HG02943 (cell line): ENCODE measurements around the gene FBLIM1.

ENCODE experiments used
- ATAC-seq: cut with Tn5 transposase; IDR thresholded peaks from one replicate; pipeline ENCODE4 v1.9.1; 2021; ENCODE audit warnings: mild to moderate bottlenecking, low read depth, moderate library complexity; ENCODE audit not compliant: unreplicated experiment

Gene FBLIM1

GRCh38 chr1:15730936-15731335 lies 27.7 kb upstream of the FBLIM1 start:
- no peak for ATAC-seq

DNA sequence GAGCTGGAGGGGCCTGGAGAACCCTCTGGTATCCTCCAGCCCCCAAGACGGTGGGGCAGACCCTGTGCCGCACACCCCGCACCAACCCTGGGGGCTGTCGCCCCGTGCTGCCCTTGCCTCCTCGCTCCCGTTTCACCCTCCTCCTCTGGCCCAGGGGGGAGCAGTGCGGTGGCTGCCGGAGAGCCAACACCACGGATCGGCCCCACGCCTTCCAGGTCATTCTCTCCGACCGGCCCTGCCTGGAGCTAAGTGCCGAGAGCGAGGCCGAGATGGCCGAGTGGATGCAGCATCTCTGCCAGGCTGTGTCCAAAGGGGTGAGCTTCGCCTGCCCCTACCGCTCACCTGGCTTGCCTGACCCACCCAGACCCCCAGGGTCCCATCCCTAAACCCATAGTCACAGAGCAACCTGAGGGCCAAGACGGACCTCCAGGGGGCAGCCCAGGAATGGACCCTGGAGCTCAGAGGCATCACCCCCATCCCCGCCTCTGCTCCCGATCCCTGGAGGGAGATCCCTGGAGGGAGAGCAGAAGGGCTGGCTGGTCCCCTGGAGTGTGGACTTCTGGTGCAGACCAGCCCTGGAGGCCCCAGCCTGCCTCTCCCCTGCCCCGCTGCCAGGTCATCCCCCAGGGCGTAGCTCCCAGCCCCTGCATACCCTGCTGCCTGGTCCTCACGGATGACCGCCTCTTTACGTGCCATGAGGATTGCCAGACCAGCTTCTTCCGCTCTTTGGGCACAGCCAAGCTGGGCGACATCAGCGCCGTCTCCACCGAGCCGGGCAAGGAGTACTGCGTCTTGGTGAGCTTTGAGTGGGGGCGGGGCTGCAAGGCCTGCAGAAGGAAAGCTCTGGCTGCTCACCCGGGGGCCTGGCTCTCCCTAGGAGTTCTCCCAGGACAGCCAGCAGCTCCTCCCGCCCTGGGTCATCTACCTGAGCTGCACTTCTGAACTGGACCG lies 26.6 kb upstream of the FBLIM1 start:
- ATAC-seq = no peak

GRCh38 chr1:15732686-15733081 lies 25.9 kb upstream of the FBLIM1 start:
- ATAC-seq = no peak

DNA sequence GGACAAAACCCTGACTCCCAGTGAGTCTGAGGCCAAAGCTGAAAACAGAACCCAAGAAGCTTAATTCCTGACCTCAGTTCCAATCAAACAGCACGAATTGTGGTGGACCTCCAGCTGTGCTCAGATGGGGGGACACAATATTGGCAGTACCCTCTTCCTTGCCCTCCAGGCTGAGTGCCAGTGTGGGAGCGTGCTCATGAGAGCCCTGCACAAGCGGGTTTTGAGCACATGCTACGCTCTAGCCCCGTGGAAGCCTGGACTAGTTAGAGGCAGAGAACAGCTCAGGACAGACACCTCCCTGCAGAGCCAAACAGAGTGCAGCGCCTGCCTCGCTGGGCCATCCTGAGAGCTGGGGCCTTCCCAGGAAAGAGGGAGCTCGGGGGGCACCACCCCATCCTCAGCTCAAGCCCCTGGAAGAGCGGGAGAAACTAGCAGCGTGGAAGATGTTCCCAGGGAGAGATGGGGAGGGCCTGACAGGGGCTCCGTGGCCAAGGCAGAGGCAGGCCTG lies 25.3 kb upstream of the FBLIM1 start:
- ATAC-seq = no peak

DNA sequence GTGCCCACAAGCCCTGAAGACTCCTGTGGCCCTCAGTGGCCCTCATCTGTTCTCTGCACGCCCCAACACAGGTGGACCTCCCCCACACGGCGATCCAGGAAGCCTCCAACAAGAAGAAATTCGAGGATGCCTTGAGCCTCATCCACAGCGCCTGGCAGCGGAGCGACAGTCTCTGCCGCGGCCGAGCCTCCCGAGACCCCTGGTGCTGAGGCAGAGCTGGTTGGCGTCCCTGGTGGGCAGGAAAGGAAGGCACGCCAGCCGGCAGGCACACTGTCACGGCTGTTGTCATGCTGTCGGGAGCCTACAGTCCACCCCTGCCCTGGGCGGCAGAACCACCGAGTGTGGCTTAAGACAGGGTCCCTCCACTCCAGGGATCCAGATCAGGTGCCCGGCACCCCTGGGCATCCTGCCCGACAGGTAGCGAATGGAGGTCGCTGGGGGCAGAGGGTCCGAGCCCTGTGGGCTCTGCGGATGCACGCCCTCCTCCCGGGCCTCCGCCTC lies 24.8 kb upstream of the FBLIM1 start:
- no peak for ATAC-seq

DNA sequence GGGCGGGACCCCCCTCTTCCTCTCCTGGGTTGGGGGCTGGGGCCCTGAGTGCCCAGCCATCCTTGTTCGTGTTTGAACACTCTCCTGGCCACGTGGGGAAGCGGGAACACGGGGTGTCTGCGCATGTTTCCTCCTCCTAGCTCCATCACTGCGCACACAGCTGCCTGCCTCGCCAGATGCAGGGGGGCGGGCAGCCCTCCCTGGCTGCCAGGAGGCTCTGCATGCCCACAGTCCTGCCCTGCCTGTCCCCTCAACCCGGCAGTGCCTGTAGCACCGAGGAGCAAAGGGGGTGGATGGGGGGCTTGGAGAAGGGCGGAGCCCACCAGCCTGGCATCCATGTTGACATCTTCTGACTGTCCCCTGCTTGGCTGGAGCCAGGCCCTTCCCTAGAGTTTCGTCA lies 24.3 kb upstream of the FBLIM1 start:
- no peak for ATAC-seq

- ATAC-seq = no peak
These were observed 23.7 kb upstream of the FBLIM1 start for GRCh38 chr1:15734901-15735300.

DNA sequence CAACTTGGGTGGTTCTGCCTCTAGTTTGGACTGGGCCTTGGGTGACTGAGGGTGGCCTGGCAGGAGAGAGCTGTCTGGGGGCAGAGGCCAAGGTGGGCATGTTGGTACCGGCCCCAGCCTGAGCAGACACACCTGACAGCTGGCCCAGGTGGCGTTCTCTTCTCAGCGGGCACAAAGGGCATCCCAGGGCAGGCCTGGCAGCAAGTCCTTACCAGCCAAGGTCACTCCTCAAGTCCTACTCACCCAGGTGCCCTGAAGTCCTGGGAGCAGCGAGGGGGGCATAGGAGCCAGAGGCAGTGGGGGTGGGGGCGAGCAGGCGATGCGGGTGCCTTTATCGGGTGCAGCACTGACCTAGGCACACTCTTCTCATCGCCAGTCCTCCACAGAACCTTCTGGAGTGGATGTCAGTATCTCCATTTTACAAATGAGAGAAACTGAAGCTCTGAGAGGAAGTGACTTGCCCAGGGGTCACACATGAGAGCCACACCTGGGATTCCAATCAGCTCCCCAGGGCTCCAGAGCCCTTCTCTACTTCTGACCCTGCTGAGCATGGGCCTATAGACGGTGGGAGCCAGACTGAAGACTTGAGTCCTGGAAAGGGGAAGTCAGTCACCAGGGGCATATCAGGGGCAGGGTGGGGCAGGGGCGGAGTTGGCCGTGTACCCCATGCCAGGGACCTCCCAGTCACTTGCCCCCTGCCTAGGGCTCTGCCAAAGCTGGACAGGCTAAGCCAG lies 23.1 kb upstream of the FBLIM1 start:
- ATAC-seq = no peak

DNA sequence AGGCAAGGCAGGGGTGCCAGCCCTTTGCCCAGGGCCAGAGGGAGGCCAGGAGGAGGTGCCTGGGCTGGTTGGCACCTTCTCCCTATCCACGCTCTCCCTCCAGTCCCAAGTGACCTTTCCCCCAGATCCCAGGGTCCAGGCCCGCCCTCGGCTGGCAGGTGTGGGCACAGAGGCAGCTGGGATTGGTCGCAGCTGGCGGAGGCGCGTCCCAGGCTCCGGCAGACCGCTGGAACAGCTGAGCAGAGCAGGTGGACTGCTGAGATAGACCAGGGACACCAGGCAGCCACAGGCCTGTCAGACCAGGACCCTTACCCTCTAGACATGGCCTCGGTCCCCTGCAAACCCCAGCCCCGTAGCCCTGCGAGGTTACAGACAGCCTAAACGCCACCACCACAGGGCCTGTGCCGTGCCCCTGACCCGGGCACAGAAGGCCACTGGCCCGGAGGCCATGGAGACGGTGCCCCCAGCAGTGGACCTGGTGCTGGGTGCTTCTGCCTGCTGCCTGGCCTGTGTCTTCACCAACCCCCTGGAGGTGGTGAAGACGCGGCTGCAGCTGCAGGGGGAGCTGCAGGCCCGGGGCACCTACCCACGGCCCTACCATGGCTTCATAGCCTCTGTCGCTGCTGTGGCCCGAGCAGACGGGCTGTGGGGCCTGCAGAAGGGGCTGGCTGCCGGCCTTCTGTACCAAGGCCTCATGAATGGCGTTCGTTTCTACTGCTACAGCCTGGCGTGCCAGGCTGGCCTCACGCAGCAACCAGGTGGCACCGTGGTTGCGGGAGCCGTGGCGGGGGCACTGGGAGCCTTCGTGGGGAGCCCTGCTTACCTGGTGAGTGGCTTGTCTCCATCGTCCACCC lies 22.3 kb upstream of the FBLIM1 start, which contains the start of gene SLC25A34:
SLC25A34 (plus strand) TSS at position 221 of the 854 bp plus-strand sequence; CDS start at position 449, 228 bp downstream.
- no peak for ATAC-seq

DNA sequence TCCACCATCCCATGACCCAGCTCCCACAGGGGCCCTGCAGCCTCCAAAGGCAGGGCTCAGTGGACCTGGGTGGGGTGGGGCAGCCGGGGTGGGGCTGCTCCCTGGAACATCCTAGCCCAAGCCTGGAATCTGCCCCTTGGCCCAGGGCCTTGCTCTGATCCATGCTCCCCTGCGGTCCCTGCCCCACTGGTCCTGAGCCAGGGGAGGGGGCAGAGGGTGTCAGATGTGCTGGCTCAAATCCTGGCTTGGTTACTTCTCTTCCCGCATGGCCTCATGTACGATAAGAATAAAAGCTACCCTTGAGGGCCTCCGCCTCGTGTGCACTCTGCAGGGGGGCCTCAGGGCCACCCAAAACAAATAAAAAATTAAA lies 21.7 kb upstream of the FBLIM1 start:
- no peak for ATAC-seq

GRCh38 chr1:15737324-15738319 lies 21.0 kb upstream of the FBLIM1 start:
- ATAC-seq = no peak

DNA sequence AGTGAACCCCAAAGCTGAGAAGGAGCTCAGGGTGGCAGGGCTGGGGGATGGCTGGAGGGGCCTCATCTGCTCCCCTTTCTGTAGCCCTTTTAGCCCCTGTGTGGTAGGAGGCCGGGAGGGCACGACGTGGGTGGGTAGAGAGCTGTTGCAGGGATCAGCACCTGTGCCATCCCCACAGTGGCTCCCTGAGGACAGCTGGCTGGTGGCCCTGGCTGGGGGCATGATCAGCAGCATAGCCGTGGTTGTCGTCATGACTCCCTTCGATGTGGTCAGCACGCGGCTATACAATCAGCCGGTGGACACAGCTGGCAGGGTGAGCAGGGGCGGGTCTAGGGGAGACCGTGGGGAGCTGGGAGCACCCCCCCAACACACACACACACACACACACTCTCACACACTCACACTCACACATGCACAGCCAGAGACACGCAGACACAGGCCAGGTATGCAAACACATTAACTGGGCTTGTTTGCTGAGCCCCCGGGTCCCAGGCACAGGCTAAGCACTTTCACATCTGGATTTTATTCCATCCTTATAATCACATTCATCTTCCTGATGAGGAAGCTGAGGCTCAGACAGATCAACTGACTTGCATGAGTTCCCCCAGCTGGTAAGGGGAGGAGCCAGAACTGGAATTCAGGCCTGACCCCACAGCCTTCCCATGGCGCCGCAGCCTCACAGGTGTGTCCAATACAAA lies 20.0 kb upstream of the FBLIM1 start:
- no peak for ATAC-seq

DNA sequence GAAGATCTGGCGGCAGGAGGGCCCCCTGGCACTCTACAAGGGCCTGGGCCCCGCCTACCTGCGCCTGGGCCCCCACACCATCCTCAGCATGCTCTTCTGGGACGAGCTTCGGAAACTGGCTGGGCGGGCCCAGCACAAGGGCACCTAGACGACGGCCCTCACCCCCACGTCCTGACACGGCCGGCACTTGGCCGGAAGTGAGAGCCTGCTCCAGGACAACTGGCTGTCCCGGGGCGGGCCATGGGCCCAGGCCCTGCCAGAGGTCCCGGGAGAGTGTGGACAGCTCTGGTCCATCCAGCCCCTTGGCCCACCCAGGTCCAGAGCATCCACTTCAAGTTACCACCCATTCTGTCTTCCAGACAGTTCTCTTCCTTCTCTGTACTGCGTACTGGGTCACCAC lies 19.3 kb upstream of the FBLIM1 start:
- no peak for ATAC-seq

DNA sequence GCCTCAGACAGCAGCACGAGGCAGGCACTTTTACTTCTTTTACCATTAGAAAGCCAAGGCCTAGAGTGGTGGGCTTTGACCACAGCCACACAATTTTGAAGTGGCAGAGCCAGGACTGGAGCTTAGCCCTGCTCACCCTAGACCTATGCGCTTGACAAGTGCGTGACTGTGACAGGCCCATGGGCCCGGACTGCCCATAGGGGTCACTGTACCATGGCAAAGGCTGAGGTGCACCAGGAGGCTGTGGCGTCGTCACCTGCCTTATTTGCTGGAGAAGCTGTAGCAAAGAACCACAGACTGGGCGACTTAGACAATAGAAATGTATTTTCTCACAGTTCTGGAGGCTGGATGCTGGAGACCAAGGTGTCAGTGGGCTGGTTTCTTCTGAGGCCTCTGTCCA lies 18.9 kb upstream of the FBLIM1 start:
- no peak for ATAC-seq

DNA sequence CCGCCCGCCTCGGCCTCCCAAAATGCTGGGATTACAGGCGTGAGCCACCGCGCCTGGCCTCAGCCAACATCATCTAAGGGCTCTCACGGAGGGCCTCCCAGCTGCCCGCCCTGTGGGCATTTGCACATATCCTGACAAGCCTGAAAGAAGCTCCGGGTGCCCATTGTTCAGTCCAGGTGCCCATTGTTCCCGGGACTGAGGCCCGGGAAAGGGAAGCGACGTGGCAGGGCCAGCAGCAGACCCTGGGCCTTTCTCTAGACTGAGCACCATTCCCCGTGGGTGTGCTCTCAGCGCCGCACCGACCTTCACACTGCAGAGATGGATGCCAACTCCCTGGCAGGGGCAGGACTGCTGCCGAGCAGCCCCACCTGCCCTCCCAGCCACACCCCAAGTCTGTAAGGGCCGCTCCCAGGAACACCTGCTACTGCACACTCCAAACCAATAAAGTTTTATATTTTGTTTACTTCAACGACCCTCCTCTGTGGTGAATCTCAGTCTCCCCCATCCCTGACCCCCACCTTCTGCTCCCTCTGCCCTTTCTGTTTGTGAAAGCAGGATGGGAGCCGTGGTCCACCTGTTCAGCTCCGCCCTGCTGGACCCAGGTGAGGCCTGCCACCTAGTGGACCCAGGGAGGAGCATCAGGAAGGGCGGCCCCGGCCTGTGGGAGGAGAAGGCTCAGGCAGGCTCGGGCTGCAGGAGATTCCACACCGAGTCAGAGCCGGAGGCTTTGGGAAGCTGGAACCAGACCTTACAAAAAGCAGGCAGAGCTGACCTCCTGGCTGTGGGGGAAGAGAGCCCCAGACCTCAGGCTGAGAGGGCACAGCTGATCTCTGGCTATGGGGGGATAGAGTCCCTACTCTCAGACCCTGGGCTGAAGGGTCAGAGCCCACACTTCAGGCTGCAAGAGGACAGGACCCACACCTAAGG lies 17.4 kb upstream of the FBLIM1 start:
- ATAC-seq = no peak

DNA sequence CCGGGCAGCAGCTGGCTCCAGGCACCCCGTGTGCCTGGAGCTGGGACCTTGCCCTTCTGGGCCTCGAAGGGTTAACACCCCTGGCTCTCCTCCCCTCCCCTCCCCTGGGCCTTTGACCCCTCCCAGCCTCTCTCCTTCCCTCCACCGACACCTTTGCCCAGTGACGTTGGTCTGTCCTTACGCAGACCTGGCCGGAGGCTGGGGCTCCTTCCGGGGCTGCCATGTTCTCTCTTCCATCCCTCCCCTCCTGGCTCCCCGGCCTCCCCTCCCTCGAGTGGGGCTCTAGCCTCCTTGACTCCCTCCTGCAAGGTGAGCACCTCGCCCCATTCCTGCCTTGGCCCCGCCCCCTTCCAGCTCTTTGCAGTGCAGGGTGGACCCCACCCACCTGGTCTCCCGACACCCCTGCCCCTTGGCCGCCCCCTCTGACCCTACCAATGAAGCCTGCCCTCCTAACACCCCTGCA lies 16.2 kb upstream of the FBLIM1 start, which contains the start of gene TMEM82:
TMEM82 (plus strand) TSS at position 161 of the 463 bp plus-strand sequence; CDS start at position 222, 61 bp downstream.
- no peak for ATAC-seq

DNA sequence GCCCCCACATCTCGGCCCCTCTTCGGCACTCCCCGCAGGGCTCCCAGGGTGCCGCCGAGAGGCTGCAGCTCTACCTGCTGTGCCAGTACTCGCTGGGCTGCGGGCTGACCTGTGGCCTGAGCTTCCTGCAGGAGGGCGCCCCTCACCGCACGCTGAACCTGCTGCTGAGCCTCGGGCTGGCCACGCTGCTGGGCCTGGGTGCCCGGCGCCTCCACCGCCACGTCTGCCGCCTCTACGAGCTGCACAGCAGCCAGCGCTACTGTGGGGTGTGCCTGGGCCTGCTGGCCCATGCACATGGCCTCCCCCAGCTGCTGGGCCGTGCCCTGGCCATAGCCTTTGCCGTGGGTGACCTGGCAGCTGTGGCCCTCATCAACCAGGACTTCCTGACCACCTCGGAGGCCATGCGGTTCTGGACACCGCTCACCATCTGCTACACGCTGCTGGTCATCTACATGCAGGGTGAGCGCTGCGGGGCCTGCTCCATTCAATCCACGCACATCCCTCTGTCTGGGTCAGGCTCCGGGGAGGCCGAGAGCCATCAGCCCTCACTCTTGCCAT lies 14.4 kb upstream of the FBLIM1 start:
- ATAC-seq = no peak
